Activated CD4-positive, alpha-beta memory T cell treated with anti-CD3 and anti-CD28 coated beads for 36 hours (primary cell): Measurements from ENCODE around the gene NGDN. TPM values are rescaled to one million over a fixed set of nuclear protein-coding genes. Genes with fewer than 3 reads are reported as not detected.
A peak's percentile ranks its signal among the peaks of the same experiment; 100 is the strongest.

Experiments
- CTCF ChIA-PET: fragments of 350-600 bp; sonication (Branson Sonifier 250); formaldehyde crosslinking; loops from one replicate; lab custom pipeline; 2021; ENCODE audit warnings: antibody characterized with exemption, inconsistent platforms; lab: Charles Lee
- POLR2A ChIA-PET: fragments of 350-600 bp; sonication (Branson Sonifier 250); formaldehyde crosslinking; loops from one replicate; lab custom pipeline; 2021; ENCODE audit warnings: antibody characterized with exemption; lab: Charles Lee
- DNase-seq: peaks from one replicate; pipeline ENCODE4 v3.0.0-alpha.2; 2020
- H3K27ac Mint-ChIP-seq: one replicate; pipeline ENCODE4 v1.8.0; 2021; ENCODE audit warnings: mixed read lengths
- H3K27me3 Mint-ChIP-seq: one replicate; pipeline ENCODE4 v1.8.0; 2021; ENCODE audit warnings: mixed read lengths
- H3K36me3 Mint-ChIP-seq: one replicate; pipeline ENCODE4 v1.8.0; 2021; ENCODE audit warnings: mixed read lengths
- H3K4me1 Mint-ChIP-seq: one replicate; pipeline ENCODE4 v1.8.0; 2021; ENCODE audit warnings: low read depth, mixed read lengths
- H3K4me3 Mint-ChIP-seq: one replicate; pipeline ENCODE4 v1.8.0; 2021; ENCODE audit warnings: mild to moderate bottlenecking, mixed read lengths
- H3K9me3 Mint-ChIP-seq: one replicate; pipeline ENCODE4 v1.8.0; 2021; ENCODE audit warnings: mixed read lengths
- intact Hi-C: fragments of 100-400 bp; cut with micrococcal nuclease; formaldehyde crosslinking; loops from one replicate; pipeline ENCODE4 v1.15.1; 2023
- total RNA-seq, 2 experiments: library from RNA; stranded (reverse); gene quantifications; one replicate each; pipeline ENCODE4 v1.2.3, GENCODE V29; 2021

The NGDN gene
- total RNA-seq, 2 experiments from 2014 or later: 42.1 to 44.1 TPM

DNA sequence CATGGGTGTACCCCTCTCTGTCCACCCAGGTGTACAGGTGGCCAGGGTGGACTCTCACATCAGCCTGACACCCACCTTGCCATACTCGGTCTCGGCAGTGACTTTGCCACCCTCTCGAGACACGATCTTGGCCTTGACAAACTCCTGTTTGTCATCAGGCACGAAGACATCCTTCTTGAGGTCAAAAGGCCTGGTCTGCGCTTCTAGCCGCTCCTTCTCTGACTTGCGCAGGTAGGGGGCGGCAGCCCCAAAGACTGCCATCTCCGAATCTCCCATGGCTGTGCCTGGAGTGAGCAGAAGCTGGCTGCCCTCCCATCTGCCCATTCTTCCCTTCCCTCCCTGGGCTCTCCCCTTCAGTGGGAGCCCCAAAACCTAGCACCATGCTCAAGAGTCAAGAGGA, 36.0 kb upstream of the NGDN start:
- Mint-ChIP-seq H3K9me3 (no peaks in the 10 kb centered on the region), H3K36me3 (no peaks in the 10 kb centered on the region), H3K4me3 (no peak overlapping the region), H3K27ac (no peak overlapping the region), H3K4me1 (no peaks in the 10 kb centered on the region), H3K27me3 (no peaks in the 10 kb centered on the region)
- ChIA-PET POLR2A (no interaction called here), CTCF (no interaction called here)
- DNase-seq: no peak
- intact Hi-C loops: no loop called here

GRCh38 chr14:23434488-23435222, 34.8 kb upstream of the NGDN start:
- Mint-ChIP-seq H3K4me1 (no peaks in the 10 kb centered on the region), H3K36me3 (no peaks in the 10 kb centered on the region), H3K4me3 (no peak overlapping the region), H3K27me3 (no peaks in the 10 kb centered on the region), H3K27ac (no peak overlapping the region), H3K9me3 (no peaks in the 10 kb centered on the region)
- ChIA-PET CTCF (no interaction called here), POLR2A (no interaction called here)
- no peak for DNase-seq
- intact Hi-C loops: no loop called here

- no peak within 1 kb of the TSS for H3K4me3 Mint-ChIP-seq
- no peak for DNase-seq
- H3K4me1 Mint-ChIP-seq: no peaks in the 10 kb centered on the region
- POLR2A ChIA-PET: no interaction called here
- intact Hi-C loops: no loop called here
- no peak within 1 kb of the TSS for H3K27ac Mint-ChIP-seq
- CTCF ChIA-PET: interaction anchor here (0.6 kb wide), 1 partner anchor 199 kb away, joined by 3 read pairs; no protein-coding TSS in a partner anchor
- no peaks in the 10 kb centered on the region for H3K36me3 Mint-ChIP-seq
- no peaks in the 10 kb centered on the region for H3K9me3 Mint-ChIP-seq
- H3K27me3 Mint-ChIP-seq: peaks cover 3% of the 10 kb centered on the region
Observed at GRCh38 chr14:23435543-23436326, 33.8 kb upstream of the NGDN start, which contains the start of gene MYH7. Gene MYH7 (minus strand): TSS chr14:23435660. CDS start chr14:23433732, 1,928 bp downstream.

DNA sequence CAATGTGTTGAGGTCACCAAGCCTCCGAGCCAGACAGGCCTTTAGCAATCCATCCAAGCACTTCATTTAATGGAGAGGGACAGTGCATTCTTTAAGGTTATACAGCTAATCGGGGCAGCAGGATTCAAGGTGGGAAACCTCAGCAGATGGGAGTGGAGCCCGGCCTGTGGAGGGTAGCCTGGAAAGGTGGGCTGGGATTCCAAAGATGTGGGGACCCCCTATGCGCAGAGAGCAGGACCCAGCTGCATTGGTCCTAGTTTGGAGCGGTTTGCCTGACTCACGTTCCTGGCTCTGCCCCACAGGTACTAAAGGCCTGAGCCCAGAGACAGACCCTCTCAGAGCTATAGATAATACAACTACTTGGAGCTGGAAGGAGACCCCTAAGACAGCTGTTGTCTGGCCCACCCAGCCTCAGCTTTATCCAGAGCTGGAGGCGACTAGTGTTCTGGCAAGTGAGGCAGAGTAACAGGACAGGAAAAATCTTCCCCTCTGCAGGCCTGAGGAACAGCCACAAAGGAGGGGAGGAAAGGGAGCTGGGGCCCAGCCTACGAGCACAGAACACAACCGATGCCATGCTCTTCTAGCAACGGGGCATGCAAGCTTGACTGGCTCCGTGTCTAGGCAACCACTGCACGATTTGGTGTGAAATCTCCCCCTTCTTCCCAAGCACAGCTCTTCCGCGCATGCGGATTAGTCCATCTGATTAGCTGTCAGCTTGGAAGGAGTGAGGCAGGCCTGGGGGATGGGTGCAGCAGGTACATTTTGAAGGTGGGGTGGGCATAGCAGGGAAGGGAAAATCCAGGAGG, 33.0 kb upstream of the NGDN start:
- CTCF ChIA-PET: interaction anchor here (0.6 kb wide), 1 partner anchor 198 kb away, joined by 3 read pairs; no protein-coding TSS in a partner anchor
- Mint-ChIP-seq H3K4me1 (no peaks in the 10 kb centered on the region), H3K36me3 (no peaks in the 10 kb centered on the region), H3K9me3 (no peaks in the 10 kb centered on the region), H3K4me3 (no peak overlapping the region), H3K27me3 (peaks cover 4% of the 10 kb centered on the region), H3K27ac (no peak overlapping the region)
- peak; percentile 5 for DNase-seq
- intact Hi-C loops: no loop called here
- POLR2A ChIA-PET: no interaction called here

DNA sequence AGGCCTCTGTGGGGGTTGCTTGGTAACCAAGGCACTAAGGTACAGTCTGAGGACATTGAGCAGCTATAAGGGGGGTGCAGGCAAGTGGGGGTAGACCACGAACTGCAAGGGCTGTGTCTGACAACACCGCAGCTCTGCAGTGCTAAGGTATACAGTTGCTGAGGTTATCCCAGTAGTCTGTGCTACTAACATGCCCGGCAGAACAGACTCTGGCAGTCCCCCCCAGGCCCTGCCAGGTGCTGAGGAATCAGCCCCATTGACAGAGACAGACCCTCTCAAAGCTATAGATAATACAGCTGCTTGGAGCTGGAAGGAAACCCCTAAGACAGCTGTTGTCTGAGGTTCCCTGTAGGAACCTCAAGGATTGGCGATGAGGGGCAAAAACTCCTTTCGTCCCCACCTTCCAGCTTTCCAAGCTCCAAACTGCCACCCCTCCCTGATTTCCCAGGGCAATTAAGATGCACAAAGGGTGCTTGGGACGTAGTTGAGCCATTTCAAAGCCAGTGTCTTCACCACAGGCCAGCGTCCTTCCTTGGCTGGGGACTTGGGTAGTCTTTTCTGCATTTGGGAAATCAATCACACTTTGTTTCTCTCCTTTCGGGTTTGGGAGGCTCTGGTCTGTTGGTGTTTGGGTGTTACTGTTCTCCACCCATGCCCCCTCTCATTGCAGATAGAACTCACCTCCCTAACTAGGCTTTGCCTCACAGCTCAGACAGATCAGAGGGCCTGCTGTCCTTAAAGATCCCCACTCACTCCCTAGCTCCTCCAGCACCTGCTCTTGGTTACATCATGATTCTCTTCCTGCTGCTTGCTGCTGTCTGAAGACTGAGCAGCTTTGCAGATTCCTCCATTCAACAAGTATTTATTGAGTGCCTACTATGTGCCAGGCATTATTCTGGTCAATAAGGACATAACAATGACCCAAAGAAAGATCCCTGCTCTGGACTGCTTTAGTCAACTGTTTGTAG, 32.1 kb upstream of the NGDN start:
- DNase-seq: no peak
- CTCF ChIA-PET: no interaction called here

DNA sequence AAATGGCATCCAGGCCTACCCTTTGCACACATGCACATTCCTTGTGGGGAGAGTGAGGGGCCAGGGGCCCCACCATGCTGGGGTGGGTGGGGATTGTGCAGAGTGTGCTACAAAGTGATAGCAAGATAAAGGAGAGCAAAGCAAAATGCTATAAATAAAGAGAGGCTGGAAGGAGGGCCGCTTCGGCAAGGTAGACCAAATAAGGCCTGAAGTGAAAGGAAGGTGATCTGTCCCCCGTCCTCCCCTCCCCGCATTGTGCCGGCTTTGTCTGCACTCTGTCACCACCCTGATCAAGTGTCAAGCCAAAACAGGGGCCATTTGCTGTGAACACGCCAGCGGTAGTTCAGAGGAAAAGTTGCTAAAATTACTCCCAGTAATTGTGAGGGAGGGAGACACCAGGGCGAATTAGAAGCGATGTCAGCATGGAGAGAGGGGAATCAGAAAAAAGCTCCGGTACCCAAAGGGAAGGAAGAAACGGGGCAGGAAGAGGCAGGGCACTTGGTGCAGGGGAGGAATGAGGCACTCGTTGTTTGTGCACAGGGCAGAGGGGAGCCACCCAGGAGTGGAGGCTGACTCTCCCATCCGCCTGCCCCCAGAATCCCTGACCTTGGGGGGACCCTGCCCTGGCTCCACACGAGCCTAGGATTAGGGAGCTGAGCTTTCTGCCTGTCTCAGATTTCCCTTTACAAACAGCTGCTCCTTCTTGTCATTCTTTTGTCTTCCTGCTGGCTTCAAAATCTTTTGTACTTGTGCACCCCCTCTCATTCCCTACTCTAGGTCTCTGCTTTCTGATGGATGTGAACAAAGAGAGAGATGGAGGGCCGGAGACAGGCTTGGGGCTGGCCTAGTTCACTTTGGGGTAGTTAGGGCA, 31.2 kb upstream of the NGDN start:
- peaks cover 4% of the 10 kb centered on the region for H3K27me3 Mint-ChIP-seq
- no peak overlapping the region for H3K4me3 Mint-ChIP-seq
- ChIA-PET CTCF (no interaction called here), POLR2A (no interaction called here)
- H3K9me3 Mint-ChIP-seq: no peaks in the 10 kb centered on the region
- H3K36me3 Mint-ChIP-seq: no peaks in the 10 kb centered on the region
- DNase-seq: no peak
- no peak overlapping the region for H3K27ac Mint-ChIP-seq
- intact Hi-C loops: no loop called here
- no peaks in the 10 kb centered on the region for H3K4me1 Mint-ChIP-seq

More for the DNA sequence above, 32.1 kb upstream of the NGDN start:
- Mint-ChIP-seq H3K27ac (no peak overlapping the region), H3K4me1 (no peaks in the 10 kb centered on the region), H3K36me3 (no peaks in the 10 kb centered on the region), H3K4me3 (no peak overlapping the region), H3K9me3 (no peaks in the 10 kb centered on the region), H3K27me3 (peaks cover 4% of the 10 kb centered on the region)
- POLR2A ChIA-PET: no interaction called here
- intact Hi-C loops: no loop called here

GRCh38 chr14:23439107-23439835, 30.2 kb upstream of the NGDN start:
- H3K27ac Mint-ChIP-seq: no peak overlapping the region
- intact Hi-C loops: no loop called here
- ChIA-PET CTCF (no interaction called here), POLR2A (no interaction called here)
- DNase-seq: no peak
- H3K4me1 Mint-ChIP-seq: no peaks in the 10 kb centered on the region
- no peaks in the 10 kb centered on the region for H3K9me3 Mint-ChIP-seq
- H3K4me3 Mint-ChIP-seq: no peak overlapping the region
- peaks cover 4% of the 10 kb centered on the region for H3K27me3 Mint-ChIP-seq
- H3K36me3 Mint-ChIP-seq: no peaks in the 10 kb centered on the region

DNA sequence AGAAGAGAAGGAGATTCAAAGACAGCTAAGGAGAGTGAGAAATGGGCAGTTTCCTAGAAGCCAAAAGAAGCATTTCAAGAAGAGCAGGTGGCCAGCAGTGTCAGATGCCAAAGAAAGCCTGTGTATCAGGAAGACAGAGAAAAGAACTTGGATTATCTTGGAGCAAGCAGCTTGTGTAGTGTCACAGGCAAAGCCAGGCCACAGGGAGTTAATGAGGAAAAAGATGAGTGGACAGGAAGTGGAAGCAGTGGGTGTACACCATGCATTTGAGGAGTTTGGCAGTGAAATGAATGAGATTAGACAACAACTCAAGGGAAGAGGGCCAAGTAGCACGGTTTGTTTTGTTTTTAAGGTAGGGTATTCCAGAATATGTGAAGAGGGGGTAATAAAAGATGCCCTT, 28.4 kb upstream of the NGDN start:
- ChIA-PET POLR2A (interaction anchor here (0.7 kb wide), 1 partner anchor 1976 kb away, joined by 3 read pairs; no protein-coding TSS in a partner anchor), CTCF (no interaction called here)
- Mint-ChIP-seq H3K36me3 (no peaks in the 10 kb centered on the region), H3K4me1 (no peaks in the 10 kb centered on the region), H3K4me3 (no peak overlapping the region), H3K27ac (no peak overlapping the region), H3K27me3 (peaks cover 4% of the 10 kb centered on the region), H3K9me3 (no peaks in the 10 kb centered on the region)
- intact Hi-C loops: no loop called here
- DNase-seq: no peak

GRCh38 chr14:23442721-23443356, 26.7 kb upstream of the NGDN start:
- no peak for DNase-seq
- Mint-ChIP-seq H3K9me3 (no peaks in the 10 kb centered on the region), H3K4me3 (no peak overlapping the region), H3K36me3 (no peaks in the 10 kb centered on the region), H3K27me3 (peaks cover 4% of the 10 kb centered on the region), H3K4me1 (no peaks in the 10 kb centered on the region), H3K27ac (no peak overlapping the region)
- intact Hi-C loops: no loop called here
- ChIA-PET CTCF (interaction anchor here (1.9 kb wide), 1 partner anchor 11 kb away, joined by 6 read pairs; no protein-coding TSS in a partner anchor), POLR2A (no interaction called here)

DNA sequence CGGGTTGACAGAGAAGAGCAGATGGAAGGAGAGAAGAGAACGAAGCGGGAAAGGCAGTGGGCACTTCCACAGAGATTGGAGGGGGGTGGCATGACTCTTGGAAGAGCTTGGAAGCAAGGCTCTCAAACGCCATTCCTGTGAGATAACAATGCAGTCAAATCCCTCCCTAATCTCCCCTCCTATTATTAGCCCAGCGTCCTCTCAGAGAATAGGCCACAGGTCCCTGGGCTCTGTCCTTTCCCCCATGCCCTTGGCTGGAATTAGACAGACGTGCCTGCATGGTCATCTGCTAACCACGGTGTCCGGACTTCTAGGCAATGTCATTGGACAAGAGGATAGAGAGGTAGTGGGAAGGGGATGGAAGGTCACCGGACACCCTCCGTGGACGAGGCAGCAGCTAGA, 26.1 kb upstream of the NGDN start:
- no peaks in the 10 kb centered on the region for H3K36me3 Mint-ChIP-seq
- no peaks in the 10 kb centered on the region for H3K4me1 Mint-ChIP-seq
- ChIA-PET CTCF (interaction anchor here (1.9 kb wide), 1 partner anchor 10 kb away, joined by 6 read pairs; no protein-coding TSS in a partner anchor), POLR2A (no interaction called here)
- no peak overlapping the region for H3K4me3 Mint-ChIP-seq
- intact Hi-C loops: no loop called here
- H3K27ac Mint-ChIP-seq: no peak overlapping the region
- no peak for DNase-seq
- H3K27me3 Mint-ChIP-seq: peaks cover 4% of the 10 kb centered on the region
- H3K9me3 Mint-ChIP-seq: no peaks in the 10 kb centered on the region
